DMS153 (cell line): Measurements from ENCODE around the gene PLEKHM2.

Experiments
- DNase-seq: peaks from one replicate; lab custom pipeline; 2025; lab: John Stamatoyannopoulos, UW

The PLEKHM2 gene

GRCh38 chr1:15702722-15703550, 18.8 kb downstream of the PLEKHM2 start:
- DNase-seq, result no peak

GRCh38 chr1:15703562-15703961, 19.4 kb downstream of the PLEKHM2 start:
- no peak for DNase-seq

GRCh38 chr1:15704526-15705183, 20.5 kb downstream of the PLEKHM2 start:
- no peak for DNase-seq

GRCh38 chr1:15705184-15705566, 21.1 kb downstream of the PLEKHM2 start:
- DNase-seq, result no peak

GRCh38 chr1:15706751-15707150, 22.6 kb downstream of the PLEKHM2 start:
- DNase-seq, result no peak

- no peak for DNase-seq
Observed at GRCh38 chr1:15707239-15707925, 23.3 kb downstream of the PLEKHM2 start.

GRCh38 chr1:15708486-15709137, 24.5 kb downstream of the PLEKHM2 start:
- no peak for DNase-seq

- DNase-seq, result no peak
Observed at GRCh38 chr1:15709226-15709625, 25.1 kb downstream of the PLEKHM2 start.

DNA sequence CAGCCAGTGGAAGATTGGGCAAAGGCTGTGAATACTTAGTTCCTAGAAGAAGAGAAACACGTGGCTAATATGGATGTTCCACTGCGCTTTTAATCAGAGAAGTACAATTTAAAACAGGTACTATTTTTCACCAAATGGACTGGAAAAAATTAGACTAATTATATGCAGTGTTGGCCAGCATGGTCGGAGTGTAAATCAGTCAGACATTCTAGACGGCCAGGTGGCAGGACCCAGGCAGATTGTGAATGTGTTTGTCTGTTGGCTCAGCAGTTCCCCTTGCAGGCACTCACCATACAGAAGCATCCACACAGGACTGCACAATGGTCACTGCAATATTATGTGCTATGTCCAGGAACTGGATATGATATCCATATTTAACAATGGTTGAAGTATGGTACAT, 28.0 kb downstream of the PLEKHM2 start:
- DNase-seq, result no peak

GRCh38 chr1:15714406-15715136, 30.5 kb downstream of the PLEKHM2 start:
- no peak for DNase-seq

DNA sequence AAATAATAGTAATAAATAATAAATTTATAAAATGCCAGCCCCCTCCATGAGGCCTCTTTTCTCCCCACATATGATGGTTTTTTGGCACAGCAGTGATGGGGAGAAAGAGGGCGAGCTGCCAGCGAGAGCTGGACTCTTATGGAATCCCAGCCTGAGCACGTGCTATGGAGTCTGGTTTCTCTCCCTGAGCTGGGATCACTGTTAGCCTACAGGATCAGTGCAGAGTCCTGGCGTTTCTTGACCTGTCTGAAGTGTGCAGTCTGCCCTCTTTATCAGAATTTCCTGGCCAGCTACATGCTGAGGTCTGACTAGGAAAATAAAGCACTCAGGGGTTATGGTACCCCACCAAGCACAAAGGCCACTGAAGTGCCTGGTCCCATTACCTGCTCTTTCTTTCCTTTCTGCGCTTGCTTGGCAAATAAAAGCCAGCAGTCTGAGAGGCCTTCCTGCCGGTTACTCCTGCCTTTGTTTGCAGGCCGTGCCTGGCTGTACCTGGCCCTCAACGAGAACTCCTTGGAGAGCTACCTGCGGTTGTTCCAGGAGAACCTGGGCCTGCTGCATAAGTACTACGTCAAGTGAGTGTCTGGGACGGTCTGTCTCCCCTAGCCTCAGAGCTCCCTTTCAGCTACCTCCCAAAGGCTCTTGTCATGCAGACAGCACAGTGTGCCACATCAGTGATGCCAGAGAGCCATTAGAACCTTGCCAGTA, 33.5 kb downstream of the PLEKHM2 start:
- DNase-seq, result no peak

DNA sequence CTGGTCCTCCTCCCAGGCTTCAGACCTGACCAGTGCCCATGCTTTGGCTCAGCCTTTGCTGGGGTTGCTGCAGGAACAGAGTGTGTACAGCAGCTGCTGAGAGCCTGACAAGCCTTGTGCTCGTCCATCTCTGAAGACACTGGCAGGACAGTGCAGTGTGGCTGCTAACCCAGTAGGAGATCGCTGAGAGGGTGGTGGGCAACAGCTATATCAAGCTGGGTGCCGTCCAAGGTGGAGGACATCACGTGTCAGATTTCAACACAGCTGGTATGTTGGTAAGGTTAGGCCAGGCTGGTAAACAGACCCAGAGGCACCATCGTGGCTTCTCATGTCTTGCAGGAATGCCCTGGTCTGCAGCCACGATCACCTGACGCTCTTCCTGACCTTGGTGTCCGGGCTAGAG, 34.1 kb downstream of the PLEKHM2 start:
- no peak for DNase-seq

- DNase-seq, result no peak
Observed at GRCh38 chr1:15719381-15720120, 35.4 kb downstream of the PLEKHM2 start.

- no peak for DNase-seq
Observed at GRCh38 chr1:15720861-15721260, 36.7 kb downstream of the PLEKHM2 start.

GRCh38 chr1:15722411-15722810, 38.3 kb downstream of the PLEKHM2 start:
- DNase-seq, result no peak

GRCh38 chr1:15722836-15723532, 38.9 kb downstream of the PLEKHM2 start:
- no peak for DNase-seq

GRCh38 chr1:15723631-15724246, 39.6 kb downstream of the PLEKHM2 start:
- DNase-seq, result no peak

GRCh38 chr1:15724949-15725880, 41.1 kb downstream of the PLEKHM2 start:
- DNase-seq, result no peak
